IMR-90 (cell line): ENCODE data around the gene AUTS2. TPM values are rescaled to one million over a fixed set of nuclear protein-coding genes. Genes with fewer than 3 reads are reported as not detected.

Experiments used
- ATAC-seq: fragments of 200-7000 bp; cut with Tn5 transposase; 2 replicates; pipeline ENCODE4 v1.9.1; 2020; ENCODE audit warnings: low read depth, mild to moderate bottlenecking, moderate library complexity
- BruUV-seq: library from RNA; stranded (reverse); fragments of 400-500 nt; replicated peaks from 2 replicates; lab custom pipeline; 2021; lab: Mats Ljungman, UMichigan
- CTCF ChIA-PET: fragments of 300-600 bp; formaldehyde crosslinking; extraction: SDS; loops from one replicate; lab custom pipeline; 2021; ENCODE audit warnings: antibody characterized with exemption; lab: Yijun Ruan, JAX
- POLR2A ChIA-PET: fragments of 300-600 bp; sonication (Branson Sonifier 250); formaldehyde crosslinking; loops from one replicate; lab custom pipeline; 2022; ENCODE audit warnings: antibody characterized with exemption; ENCODE audit not compliant: unreplicated experiment; lab: Charles Lee
- DNase-seq: peaks from one replicate; pipeline ENCODE4 v3.0.0; 2013
- H2AFZ ChIP-seq: replicated peaks from 2 replicates; pipeline ENCODE3; 2013; ENCODE audit warnings: low read length, mild to moderate bottlenecking; ENCODE audit not compliant: poor library complexity
- H2AK5ac ChIP-seq: 2 replicates; pipeline ENCODE4 v1.6.1; 2013; ENCODE audit warnings: low read depth, low read length, inconsistent platforms
- H2AK9ac ChIP-seq: replicated peaks from 2 replicates; pipeline ENCODE3; 2013; ENCODE audit warnings: mild to moderate bottlenecking, low read depth, low read length, moderate library complexity; ENCODE audit not compliant: poor library complexity
- H2BK120ac ChIP-seq: 2 replicates; pipeline ENCODE4 v1.6.1; 2013; ENCODE audit warnings: low read depth, low read length, inconsistent platforms
- H2BK15ac ChIP-seq: 3 replicates; pipeline ENCODE4 v1.6.1; 2013; ENCODE audit warnings: low read depth, low read length, inconsistent platforms
- H2BK20ac ChIP-seq: 2 replicates; pipeline ENCODE4 v1.6.1; 2013; ENCODE audit warnings: low read depth, mild to moderate bottlenecking, inconsistent platforms, low read length, moderate library complexity
- H2BK5ac ChIP-seq: 2 replicates; pipeline ENCODE4 v1.6.1; 2013; ENCODE audit warnings: mild to moderate bottlenecking, low read depth, low read length, inconsistent platforms; ENCODE audit not compliant: poor library complexity, severe bottlenecking
- H3K14ac ChIP-seq: replicated peaks from 2 replicates; pipeline ENCODE4 v1.6.1; 2013; ENCODE audit warnings: low read depth, low read length, inconsistent platforms
- H3K18ac ChIP-seq: 2 replicates; pipeline ENCODE4 v1.6.1; 2013; ENCODE audit warnings: low read depth, low read length, control low read depth
- H3K23ac ChIP-seq: 2 replicates; pipeline ENCODE4 v1.6.1; 2013; ENCODE audit warnings: low read depth, low read length, inconsistent platforms
- H3K27ac ChIP-seq: 2 replicates; pipeline ENCODE4 v1.5.1; 2013; ENCODE audit warnings: mild to moderate bottlenecking, control low read depth, low read length; ENCODE audit not compliant: insufficient read depth
- H3K27me3 ChIP-seq: 2 replicates; pipeline ENCODE4 v1.6.1; 2013; ENCODE audit warnings: low read length; ENCODE audit not compliant: control insufficient read depth, insufficient read depth
- H3K36me3 ChIP-seq: 2 replicates; pipeline ENCODE4 v1.6.1; 2013; ENCODE audit warnings: low read length, mixed read lengths; ENCODE audit not compliant: control insufficient read depth, insufficient read depth
- H3K4ac ChIP-seq: 2 replicates; pipeline ENCODE4 v1.6.1; 2013; ENCODE audit warnings: low read depth, low read length, inconsistent platforms
- H3K4me1 ChIP-seq: 2 replicates; pipeline ENCODE4 v1.6.1; 2013; ENCODE audit warnings: low read length, mixed read lengths; ENCODE audit not compliant: control insufficient read depth, insufficient read depth
- H3K4me2 ChIP-seq: 2 replicates; pipeline ENCODE4 v1.6.1; 2013; ENCODE audit warnings: low read depth, mild to moderate bottlenecking, control low read depth, low read length, moderate library complexity
- H3K4me3 ChIP-seq: 2 replicates; pipeline ENCODE4 v1.5.1; 2013; ENCODE audit warnings: low read depth, mild to moderate bottlenecking, control low read depth, low read length, moderate library complexity; ENCODE audit not compliant: insufficient read depth
- H3K56ac ChIP-seq: 2 replicates; pipeline ENCODE4 v1.6.1; 2013; ENCODE audit warnings: low read length, inconsistent platforms; ENCODE audit not compliant: insufficient read depth; ENCODE audit errors: extremely low read depth
- H3K79me1 ChIP-seq, 2 experiments: 2 replicates each; pipeline ENCODE4 v1.6.1; 2013; ENCODE audit warnings: low read length in 2 of 2, inconsistent platforms in 1 of 2, low read depth in 1 of 2
- H3K9ac ChIP-seq: 2 replicates; pipeline ENCODE4 v1.6.1; 2013; ENCODE audit warnings: low read depth, low read length, control low read depth
- H3K9me1 ChIP-seq: 2 replicates; pipeline ENCODE4 v1.6.1; 2013; ENCODE audit warnings: low read length, inconsistent platforms; ENCODE audit not compliant: insufficient read depth
- H3K9me3 ChIP-seq: 2 replicates; pipeline ENCODE4 v1.6.1; 2013; ENCODE audit warnings: low read length; ENCODE audit not compliant: control insufficient read depth, insufficient read depth
- H4K20me1 ChIP-seq: 2 replicates; pipeline ENCODE4 v1.6.1; 2013; ENCODE audit warnings: low read length, inconsistent platforms; ENCODE audit not compliant: insufficient read depth
- H4K5ac ChIP-seq: 2 replicates; pipeline ENCODE4 v1.6.1; 2013; ENCODE audit warnings: mild to moderate bottlenecking, low read depth, low read length, control low read depth
- H4K8ac ChIP-seq, 2 experiments: 2 replicates each; pipeline ENCODE4 v1.6.1; 2013; ENCODE audit warnings: low read depth in 2 of 2, low read length in 2 of 2, control low read depth in 1 of 2, inconsistent platforms in 1 of 2
- H4K91ac ChIP-seq: 2 replicates; pipeline ENCODE4 v1.6.1; 2013; ENCODE audit warnings: low read depth, low read length, inconsistent platforms; ENCODE audit not compliant: insufficient read depth
- BHLHE40 ChIP-seq: fragments of 150-350 bp; IDR thresholded peaks from 2 replicates; pipeline ENCODE4 v1.6.1; 2016; ENCODE audit warnings: mild to moderate bottlenecking, low read depth, low read length
- CEBPB ChIP-seq: IDR thresholded peaks from 2 replicates; pipeline ENCODE4 v1.6.1; 2012; ENCODE audit warnings: low read depth, low read length, improper control_type of control experiment
- CHD1 ChIP-seq: IDR thresholded peaks from 2 replicates; pipeline ENCODE4 v1.6.1; 2012; ENCODE audit warnings: low read depth, low read length, improper control_type of control experiment
- MAZ ChIP-seq: IDR thresholded peaks from 2 replicates; pipeline ENCODE4 v1.6.1; 2012; ENCODE audit warnings: low read depth, mild to moderate bottlenecking, low read length, improper control_type of control experiment, moderate library complexity, borderline replicate concordance
- MXI1 ChIP-seq: IDR thresholded peaks from 2 replicates; pipeline ENCODE4 v1.6.1; 2012; ENCODE audit warnings: low read depth, mild to moderate bottlenecking, low read length, moderate library complexity, borderline replicate concordance
- NFE2L2 ChIP-seq: fragments of 150-350 bp; IDR thresholded peaks from 2 replicates; pipeline ENCODE4 v1.6.1; 2016; ENCODE audit warnings: low read depth, mild to moderate bottlenecking, low read length
- POLR2A ChIP-seq: IDR thresholded peaks from 2 replicates; pipeline ENCODE4 v1.6.1; 2012; ENCODE audit warnings: mild to moderate bottlenecking, low read depth, low read length
- RFX5 ChIP-seq: IDR thresholded peaks from 2 replicates; pipeline ENCODE4 v1.8.0; 2012; ENCODE audit warnings: low read depth, mild to moderate bottlenecking, low read length, moderate library complexity
- WGBS, 2 experiments: methylation state at CpG; one replicate each; pipeline versions ENCODE4 v1.1.5 to v1.1.7; 2013; ENCODE audit warnings: missing lambda C conversion rate in 2 of 2; ENCODE audit not compliant: insufficient read length in 1 of 2; ENCODE audit errors: extremely low coverage in 2 of 2; 5-methylcytosine and 5-hydroxymethylcytosine counted together
- dilution Hi-C: fragments of 300-500 bp; cut with HindIII; formaldehyde crosslinking; loops from one replicate; pipeline ENCODE4 v1.14.3; 2018; ENCODE audit warnings: low sequenced_read_pairs; ENCODE audit not compliant: unreplicated experiment
- in situ Hi-C: fragments of 300-500 bp; cut with MboI; formaldehyde crosslinking; loops from 3 replicates; pipeline ENCODE4 v1.14.3; 2019; ENCODE audit warnings: low sequenced_read_pairs, inconsistent platforms, mixed read lengths
- intact Hi-C: fragments of 100-400 bp; cut with micrococcal nuclease; formaldehyde crosslinking; loops from 2 replicates; pipeline ENCODE4 v1.10.0; 2022
- polyA plus RNA-seq, 3 experiments: library from polyadenylated mRNA; depleted of rRNA; stranded (reverse); fragments of >200 nt; gene quantifications; 2 replicates each; pipeline ENCODE4 v1.2.3, GENCODE V29; 2012; ENCODE audit warnings: low replicate concordance in 1 of 3
- total RNA-seq: library from RNA; depleted of rRNA; stranded (reverse); fragments of >200 nt; gene quantifications from 2 replicates; pipeline ENCODE4 v1.2.3, GENCODE V29; 2012

Gene AUTS2
- total and polyA plus RNA-seq, 2 of the 4 experiments (the other 2 are of a cell fraction) = 0.90 to 3.0 TPM

- in situ Hi-C loops = no loop called here
- Histone ChIP-seq H3K4me1 (no peaks in the 10 kb centered on the region), H3K4me2 (no peak overlapping the region), H3K9ac (no peak overlapping the region), H3K36me3 (no peaks in the 10 kb centered on the region), H3K4ac (no peak overlapping the region), H3K27ac (no peak overlapping the region), H3K79me1 (no peaks in the 10 kb centered on the region), H2AFZ (no peak overlapping the region), H3K9me1 (no peaks in the 10 kb centered on the region), H3K56ac (no peak overlapping the region), H2AK9ac (no peak overlapping the region), H2BK15ac (no peak overlapping the region), H3K23ac (no peak overlapping the region), H3K27me3 (no peaks in the 10 kb centered on the region), H4K20me1 (no peaks in the 10 kb centered on the region), H2AK5ac (no peak overlapping the region), H4K91ac (no peak overlapping the region), H3K18ac (no peak overlapping the region), H2BK20ac (no peak overlapping the region), H4K5ac (no peak overlapping the region), H4K8ac (no peak overlapping the region), H2BK120ac (no peak overlapping the region), H3K4me3 (no peak overlapping the region), H3K14ac (no peak overlapping the region), H3K9me3 (0 out of 2 replicates have a peak, but pooled peaks cover 2% of the 10 kb centered on the region), H2BK5ac (no peak overlapping the region)
- ChIA-PET CTCF (no interaction called here), POLR2A (no interaction called here)
- 100% methylated on average over 1 of the region's 2 CpGs; no CpG with 5 or more reads in 1 of the 2 experiments for WGBS, 2 experiments
- DNase-seq (no peak), ATAC-seq (no peak)
- intact Hi-C loops = no loop called here
- no peak for TF ChIP-seq BHLHE40
- no peak for TF ChIP-seq NFE2L2
- no peak for TF ChIP-seq MAZ
- TF ChIP-seq CHD1 = no peak
- TF ChIP-seq CEBPB = no peak
- TF ChIP-seq POLR2A = no peak
- no peak for TF ChIP-seq RFX5
- no peak for TF ChIP-seq MXI1
- BruUV-seq = no TSS peak
- dilution Hi-C loops = no loop called here
Observed at GRCh38 chr7:70303780-70304179, 705.5 kb downstream of the AUTS2 start.
